ENCODE data around the gene TMPRSS2. TPM values are rescaled to one million over a fixed set of nuclear protein-coding genes. Genes with fewer than 3 reads are reported as not detected.

The TMPRSS2 gene
- total and polyA plus RNA-seq, 3 donors from 2014 or later = 2.3 to 5.6 (median 3.9) TPM

DNA sequence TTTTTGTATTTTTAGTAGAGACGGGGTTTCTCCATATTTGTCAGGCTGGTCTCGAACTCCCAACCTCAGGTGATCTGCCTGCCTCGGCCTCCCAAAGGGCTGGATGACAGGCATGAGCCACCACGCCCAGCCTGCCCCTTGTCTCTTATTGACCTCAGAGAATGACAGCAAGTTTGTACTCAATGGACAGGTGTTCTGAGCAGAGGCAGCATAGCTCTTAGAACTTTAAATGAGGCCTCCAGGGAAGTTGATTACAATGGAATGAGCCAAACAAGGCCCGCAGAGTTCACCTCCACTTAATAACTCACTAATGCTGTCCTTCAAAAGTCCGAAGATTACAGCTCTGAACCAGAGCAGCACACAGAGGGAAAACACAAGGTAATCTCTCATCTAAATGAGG lies 10.9 kb downstream of the TMPRSS2 start:
- Histone ChIP-seq H3K4me1 (no peaks in the 10 kb centered on the region), H3K27ac (no peak overlapping the region), H3K27me3 (no peaks in the 10 kb centered on the region), H3K36me3 (ENCODE audit: low read depth, missing control alignments) (no peaks in the 10 kb centered on the region), H3K4me3 (no peak overlapping the region), H3K9me3 (no peaks in the 10 kb centered on the region)
- intact Hi-C loops (cut with DNase I; ENCODE audit: low total_unique reads) = no loop called here
- WGBS, 2 donors = 88% methylated on average over 6 of the region's 6 CpGs
- TF ChIP-seq, protein P1, sequence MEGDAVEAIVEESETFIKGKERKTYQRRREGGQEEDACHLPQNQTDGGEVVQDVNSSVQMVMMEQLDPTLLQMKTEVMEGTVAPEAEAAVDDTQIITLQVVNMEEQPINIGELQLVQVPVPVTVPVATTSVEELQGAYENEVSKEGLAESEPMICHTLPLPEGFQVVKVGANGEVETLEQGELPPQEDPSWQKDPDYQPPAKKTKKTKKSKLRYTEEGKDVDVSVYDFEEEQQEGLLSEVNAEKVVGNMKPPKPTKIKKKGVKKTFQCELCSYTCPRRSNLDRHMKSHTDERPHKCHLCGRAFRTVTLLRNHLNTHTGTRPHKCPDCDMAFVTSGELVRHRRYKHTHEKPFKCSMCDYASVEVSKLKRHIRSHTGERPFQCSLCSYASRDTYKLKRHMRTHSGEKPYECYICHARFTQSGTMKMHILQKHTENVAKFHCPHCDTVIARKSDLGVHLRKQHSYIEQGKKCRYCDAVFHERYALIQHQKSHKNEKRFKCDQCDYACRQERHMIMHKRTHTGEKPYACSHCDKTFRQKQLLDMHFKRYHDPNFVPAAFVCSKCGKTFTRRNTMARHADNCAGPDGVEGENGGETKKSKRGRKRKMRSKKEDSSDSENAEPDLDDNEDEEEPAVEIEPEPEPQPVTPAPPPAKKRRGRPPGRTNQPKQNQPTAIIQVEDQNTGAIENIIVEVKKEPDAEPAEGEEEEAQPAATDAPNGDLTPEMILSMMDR (IDR thresholded peaks at IDR 0.05) = no peak
- no peak for TF ChIP-seq POLR2A (IDR thresholded peaks at IDR 0.05)
- no peak for DNase-seq

DNA sequence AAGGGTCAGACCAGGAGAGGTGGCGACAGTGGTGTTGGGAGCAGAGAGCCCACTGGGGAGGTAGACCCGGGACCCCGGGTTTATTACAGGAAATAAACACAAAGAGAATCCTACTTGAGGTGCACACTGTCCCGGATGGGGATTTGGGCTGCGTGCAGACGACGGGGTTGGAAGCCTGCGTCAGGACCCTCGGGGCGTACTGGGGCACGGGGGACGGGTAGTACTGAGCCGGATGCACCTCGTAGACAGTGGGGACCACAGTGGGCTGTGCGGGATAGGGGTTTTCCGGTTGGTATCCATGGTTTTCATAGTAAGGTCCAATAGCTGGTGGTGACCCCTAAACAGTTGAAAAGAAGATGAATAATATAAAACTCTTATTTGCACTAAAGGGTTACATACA lies 13.7 kb downstream of the TMPRSS2 start:
- WGBS, 2 donors = 92 to 98% methylated on average over 16 of the region's 16 CpGs
- H3K9me3 ChIP-seq = no peaks in the 10 kb centered on the region
- no peak for DNase-seq
- no peak overlapping the region for H3K27ac ChIP-seq
- no peak for TF ChIP-seq POLR2A (IDR thresholded peaks at IDR 0.05)
- TF ChIP-seq, protein P1 (IDR thresholded peaks at IDR 0.05) = no peak
- intact Hi-C loops (cut with DNase I; ENCODE audit: low total_unique reads) = no loop called here
- H3K4me1 ChIP-seq = no peaks in the 10 kb centered on the region
- no peak overlapping the region for H3K4me3 ChIP-seq
- H3K36me3 ChIP-seq (ENCODE audit: low read depth, missing control alignments) = no peaks in the 10 kb centered on the region
- no peaks in the 10 kb centered on the region for H3K27me3 ChIP-seq

DNA sequence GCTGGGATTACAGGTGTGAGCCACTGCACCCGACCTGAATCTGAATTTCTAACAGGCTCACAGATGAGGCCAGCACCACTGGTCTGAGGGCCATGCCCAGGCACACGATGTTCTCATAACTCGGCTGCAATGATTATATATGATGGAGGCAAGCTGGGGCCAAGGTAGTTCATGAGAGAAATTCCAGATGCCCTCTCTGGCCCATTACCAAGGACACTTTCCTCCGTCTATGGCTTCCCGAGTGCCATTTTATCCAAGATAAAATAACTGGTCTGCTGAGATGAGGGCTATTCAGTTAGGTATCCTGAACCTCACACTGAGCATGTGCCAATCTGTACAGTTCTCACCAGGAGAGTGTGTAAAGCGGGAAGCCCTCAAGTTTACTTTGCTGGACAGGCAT lies 16.5 kb downstream of the TMPRSS2 start:
- 62 to 68% methylated on average over 6 of the region's 6 CpGs for WGBS, 2 donors
- intact Hi-C loops (cut with DNase I; ENCODE audit: low total_unique reads) = no loop called here
- no peaks in the 10 kb centered on the region for H3K9me3 ChIP-seq
- H3K36me3 ChIP-seq (ENCODE audit: low read depth, missing control alignments) = no peaks in the 10 kb centered on the region
- TF ChIP-seq POLR2A (IDR thresholded peaks at IDR 0.05) = no peak
- TF ChIP-seq, protein P1 (IDR thresholded peaks at IDR 0.05) = no peak
- H3K4me3 ChIP-seq = no peak overlapping the region
- no peak for DNase-seq
- H3K27ac ChIP-seq = no peak overlapping the region
- H3K4me1 ChIP-seq = no peaks in the 10 kb centered on the region
- H3K27me3 ChIP-seq = no peaks in the 10 kb centered on the region

DNA sequence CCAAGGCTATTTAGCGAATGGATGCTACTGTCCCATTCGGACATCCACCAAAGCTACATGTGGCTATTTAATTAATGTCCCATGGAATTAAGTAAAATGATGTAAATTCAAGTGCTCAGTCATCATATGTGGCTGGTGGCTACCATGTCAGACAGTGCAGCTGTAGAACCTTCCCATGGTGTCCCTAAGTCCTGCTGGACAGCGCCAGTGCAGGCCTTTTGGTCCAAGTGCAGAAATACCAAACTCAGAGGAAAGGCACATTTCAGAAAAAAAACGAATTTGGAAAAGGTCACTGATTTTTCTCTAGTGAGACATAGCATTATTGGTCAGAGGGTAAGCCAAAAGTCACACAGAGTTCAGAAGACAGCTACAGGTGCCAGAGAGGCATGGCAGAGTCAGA lies 17.6 kb downstream of the TMPRSS2 start:
- Histone ChIP-seq H3K27ac (no peak overlapping the region), H3K9me3 (no peaks in the 10 kb centered on the region), H3K36me3 (ENCODE audit: low read depth, missing control alignments) (no peaks in the 10 kb centered on the region), H3K27me3 (no peaks in the 10 kb centered on the region), H3K4me1 (no peaks in the 10 kb centered on the region), H3K4me3 (no peak overlapping the region)
- TF ChIP-seq, protein P1 (IDR thresholded peaks at IDR 0.05) = no peak
- TF ChIP-seq POLR2A (IDR thresholded peaks at IDR 0.05) = no peak
- no peak for DNase-seq
- intact Hi-C loops (cut with DNase I; ENCODE audit: low total_unique reads) = no loop called here
- WGBS, 2 donors = 63 to 77% methylated on average over 4 of the region's 4 CpGs

DNA sequence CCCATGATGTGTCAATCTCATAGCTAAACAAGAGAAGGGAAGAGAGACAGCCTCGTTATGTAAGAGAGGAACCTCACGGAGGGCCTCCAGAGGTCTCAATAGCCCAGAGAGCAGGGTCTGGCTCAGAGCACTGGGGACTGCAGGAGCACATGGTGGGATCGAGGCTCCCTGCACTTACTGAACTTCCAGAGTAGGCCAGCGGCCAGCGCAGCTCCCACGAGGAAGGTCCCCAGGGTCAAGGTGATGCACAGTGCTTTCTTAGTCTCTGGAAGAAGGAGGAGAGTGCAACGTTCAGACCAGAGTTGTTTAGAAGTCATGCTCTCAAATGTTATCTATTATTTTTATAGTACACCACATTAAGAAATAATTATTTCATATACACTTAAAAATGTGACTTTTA lies 18.6 kb downstream of the TMPRSS2 start:
- TF ChIP-seq, protein P1 (IDR thresholded peaks at IDR 0.05) = no peak
- no peak for TF ChIP-seq POLR2A (IDR thresholded peaks at IDR 0.05)
- WGBS, 2 donors = 44 to 58% methylated on average over 7 of the region's 7 CpGs

More for the DNA sequence above, 18.6 kb downstream of the TMPRSS2 start:
- no peak for DNase-seq
- no peaks in the 10 kb centered on the region for H3K36me3 ChIP-seq (ENCODE audit: low read depth, missing control alignments)
- H3K9me3 ChIP-seq = no peaks in the 10 kb centered on the region
- H3K27ac ChIP-seq = no peak overlapping the region
- no peaks in the 10 kb centered on the region for H3K27me3 ChIP-seq
- H3K4me3 ChIP-seq = no peak overlapping the region
- intact Hi-C loops (cut with DNase I; ENCODE audit: low total_unique reads) = no loop called here
- no peaks in the 10 kb centered on the region for H3K4me1 ChIP-seq
